ENCODE measurements around the gene DEXI.

The DEXI gene

GRCh38 chr16:10954903-10955302 is 12.6 kb upstream of the DEXI start:
- H3K9me3 ChIP-seq (ENCODE audit: control insufficient read depth, low read length) = no peaks in the 10 kb centered on the region
- no peak for TF ChIP-seq CTCF (IDR thresholded peaks at IDR 0.05)
- H3K4me3 ChIP-seq (ENCODE audit: low read depth, low read length) = no peak overlapping the region
- no peaks in the 10 kb centered on the region for H3K36me3 ChIP-seq (ENCODE audit: control insufficient read depth, insufficient read depth, low read length)
- no peaks in the 10 kb centered on the region for H3K4me1 ChIP-seq
- no peak overlapping the region for H2AFZ ChIP-seq
- no peaks in the 10 kb centered on the region for H3K27me3 ChIP-seq (ENCODE audit: control insufficient read depth, insufficient read depth, low read length)
- H3K79me2 ChIP-seq = peaks cover 25% of the 10 kb centered on the region
- no peak overlapping the region for H3K9ac ChIP-seq
- H3K4me2 ChIP-seq (ENCODE audit: low read length) = no peak overlapping the region
- H3K27ac ChIP-seq = no peak overlapping the region

- no peak overlapping the region for H3K27ac ChIP-seq
- no peak for TF ChIP-seq CTCF (IDR thresholded peaks at IDR 0.05)
- no peak overlapping the region for H3K9ac ChIP-seq
- H2AFZ ChIP-seq = no peak overlapping the region
- peaks cover 3% of the 10 kb centered on the region for H3K4me1 ChIP-seq
- H3K79me2 ChIP-seq = peaks cover 37% of the 10 kb centered on the region
- no peaks in the 10 kb centered on the region for H3K27me3 ChIP-seq (ENCODE audit: control insufficient read depth, insufficient read depth, low read length)
- no peaks in the 10 kb centered on the region for H3K9me3 ChIP-seq (ENCODE audit: control insufficient read depth, low read length)
- H3K4me3 ChIP-seq (ENCODE audit: low read depth, low read length) = no peak overlapping the region
- H3K36me3 ChIP-seq (ENCODE audit: control insufficient read depth, insufficient read depth, low read length) = no peaks in the 10 kb centered on the region
- no peak overlapping the region for H3K4me2 ChIP-seq (ENCODE audit: low read length)
Observed at GRCh38 chr16:10951026-10951425, 8.8 kb upstream of the DEXI start.

GRCh38 chr16:10950393-10950792 is 8.1 kb upstream of the DEXI start:
- Histone ChIP-seq H3K36me3 (ENCODE audit: control insufficient read depth, insufficient read depth, low read length) (no peaks in the 10 kb centered on the region), H3K4me2 (ENCODE audit: low read length) (no peak overlapping the region), H3K9me3 (ENCODE audit: control insufficient read depth, low read length) (no peaks in the 10 kb centered on the region), H3K4me1 (peaks cover 4% of the 10 kb centered on the region), H3K4me3 (ENCODE audit: low read depth, low read length) (no peak overlapping the region), H3K9ac (no peak overlapping the region), H3K27ac (no peak overlapping the region), H2AFZ (no peak overlapping the region), H3K27me3 (ENCODE audit: control insufficient read depth, insufficient read depth, low read length) (no peaks in the 10 kb centered on the region), H3K79me2 (peaks cover 36% of the 10 kb centered on the region)
- TF ChIP-seq CTCF (IDR thresholded peaks at IDR 0.05) = no peak

GRCh38 chr16:10949424-10949970 is 7.2 kb upstream of the DEXI start:
- no peak for TF ChIP-seq CTCF (IDR thresholded peaks at IDR 0.05)

GRCh38 chr16:10947211-10947787 is 5.0 kb upstream of the DEXI start:
- Histone ChIP-seq H2AFZ (no peak overlapping the region), H3K36me3 (ENCODE audit: control insufficient read depth, insufficient read depth, low read length) (no peaks in the 10 kb centered on the region), H3K27ac (no peak overlapping the region), H3K79me2 (peaks cover 29% of the 10 kb centered on the region), H3K9ac (no peak overlapping the region), H3K4me2 (ENCODE audit: low read length) (no peak overlapping the region), H3K4me1 (peaks cover 4% of the 10 kb centered on the region), H3K9me3 (ENCODE audit: control insufficient read depth, low read length) (no peaks in the 10 kb centered on the region), H3K27me3 (ENCODE audit: control insufficient read depth, insufficient read depth, low read length) (no peaks in the 10 kb centered on the region), H3K4me3 (ENCODE audit: low read depth, low read length) (no peak overlapping the region)
- no peak for TF ChIP-seq CTCF (IDR thresholded peaks at IDR 0.05)

More at GRCh38 chr16:10949424-10949970, 7.2 kb upstream of the DEXI start:
- no peak overlapping the region for H2AFZ ChIP-seq
- H3K4me1 ChIP-seq = peaks cover 4% of the 10 kb centered on the region
- H3K27me3 ChIP-seq (ENCODE audit: control insufficient read depth, insufficient read depth, low read length) = no peaks in the 10 kb centered on the region
- H3K9ac ChIP-seq = no peak overlapping the region
- H3K4me3 ChIP-seq (ENCODE audit: low read depth, low read length) = no peak overlapping the region
- no peak overlapping the region for H3K4me2 ChIP-seq (ENCODE audit: low read length)
- no peak overlapping the region for H3K27ac ChIP-seq
- no peaks in the 10 kb centered on the region for H3K36me3 ChIP-seq (ENCODE audit: control insufficient read depth, insufficient read depth, low read length)
- no peaks in the 10 kb centered on the region for H3K9me3 ChIP-seq (ENCODE audit: control insufficient read depth, low read length)
- peaks cover 38% of the 10 kb centered on the region for H3K79me2 ChIP-seq

Measured in parathyroid adenoma (tissue), 2 donors.